Loucy (cell line): ENCODE measurements around the gene UTS2.

Experiments used
- CTCF ChIP-seq: fragments of 200-600 bp; sonication (generic); conservative IDR thresholded peaks from 2 replicates; pipeline ENCODE4 v1.5.1; 2014; ENCODE audit warnings: mild to moderate bottlenecking, antibody characterized with exemption, low read length
- EZH2phosphoT487 ChIP-seq: fragments of 200-600 bp; IDR thresholded peaks from 2 replicates; pipeline ENCODE4 v1.6.1; 2018; ENCODE audit warnings: antibody characterized with exemption, mild to moderate bottlenecking, moderate library complexity, borderline replicate concordance

DNA sequence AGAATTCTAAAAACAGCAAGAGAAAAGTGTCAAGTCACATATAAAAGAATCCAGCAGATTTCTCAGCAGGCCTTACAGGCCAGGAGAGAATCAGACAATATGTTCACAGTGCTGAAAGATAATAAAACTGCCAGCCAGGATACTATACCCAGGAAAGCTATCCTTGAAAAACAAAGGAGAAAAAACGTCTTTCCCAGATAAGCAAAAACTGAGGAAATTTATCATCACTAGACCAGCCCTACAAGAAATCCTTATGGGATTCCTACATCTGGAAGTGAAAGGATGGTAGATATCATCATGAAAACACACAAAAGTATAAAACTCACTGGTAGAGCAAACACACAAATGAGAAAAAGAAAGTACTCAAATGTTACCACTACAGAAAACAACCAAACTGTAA is 25.2 kb upstream of the UTS2 start:
- TF ChIP-seq CTCF (no peak), EZH2phosphoT487 (no peak)
